Measurements from ENCODE around the gene OSBPL9.
A peak's percentile ranks its signal among the peaks of the same experiment; 100 is the strongest.

OSBPL9 gene

GRCh38 chr1:51616903-51617708, at the start of gene OSBPL9:
Gene OSBPL9 (plus strand): TSS chr1:51617092. CDS start chr1:51617111, 19 bp downstream.
- peak; percentile 72 for DNase-seq (ENCODE audit: low read depth)

GRCh38 chr1:51567653-51568052, 49.2 kb upstream of the OSBPL9 start:
- peak; percentile 26 for DNase-seq (ENCODE audit: low read depth)

GRCh38 chr1:51568231-51568935, 48.5 kb upstream of the OSBPL9 start:
- DNase-seq (ENCODE audit: low read depth) = no peak

GRCh38 chr1:51569284-51570062, 47.4 kb upstream of the OSBPL9 start:
- DNase-seq (ENCODE audit: low read depth) = no peak

- no peak for DNase-seq (ENCODE audit: low read depth)
These were observed 46.7 kb upstream of the OSBPL9 start for GRCh38 chr1:51570063-51570710.

- no peak for DNase-seq (ENCODE audit: low read depth)
These were observed 44.5 kb upstream of the OSBPL9 start for GRCh38 chr1:51572365-51572764.

- no peak for DNase-seq (ENCODE audit: low read depth)
These were observed 42.1 kb upstream of the OSBPL9 start for GRCh38 chr1:51574796-51575195.

- peak; percentile 22 for DNase-seq (ENCODE audit: low read depth)
These were observed 41.3 kb upstream of the OSBPL9 start for GRCh38 chr1:51575406-51576084.

- no peak for DNase-seq (ENCODE audit: low read depth)
These were observed 40.8 kb upstream of the OSBPL9 start for GRCh38 chr1:51576085-51576444.

GRCh38 chr1:51576923-51577322, 40.0 kb upstream of the OSBPL9 start:
- no peak for DNase-seq (ENCODE audit: low read depth)

GRCh38 chr1:51578383-51579109, 38.3 kb upstream of the OSBPL9 start:
- DNase-seq (ENCODE audit: low read depth) = no peak

- no peak for DNase-seq (ENCODE audit: low read depth)
These were observed 35.7 kb upstream of the OSBPL9 start for GRCh38 chr1:51581238-51581637.

- no peak for DNase-seq (ENCODE audit: low read depth)
These were observed 33.4 kb upstream of the OSBPL9 start for GRCh38 chr1:51583532-51583931.

- DNase-seq (ENCODE audit: low read depth) = no peak
These were observed 32.9 kb upstream of the OSBPL9 start for GRCh38 chr1:51584021-51584420.

GRCh38 chr1:51592711-51593110, 24.2 kb upstream of the OSBPL9 start:
- DNase-seq (ENCODE audit: low read depth) = no peak

- no peak for DNase-seq (ENCODE audit: low read depth)
These were observed 22.2 kb upstream of the OSBPL9 start for GRCh38 chr1:51594716-51595115.

GRCh38 chr1:51600529-51600928, 16.4 kb upstream of the OSBPL9 start:
- DNase-seq (ENCODE audit: low read depth) = no peak

- DNase-seq (ENCODE audit: low read depth) = no peak
These were observed 15.9 kb upstream of the OSBPL9 start for GRCh38 chr1:51600965-51601364.

GRCh38 chr1:51605961-51606723, 10.8 kb upstream of the OSBPL9 start:
- no peak for DNase-seq (ENCODE audit: low read depth)

GRCh38 chr1:51607681-51608095, 9.2 kb upstream of the OSBPL9 start:
- peak; percentile 8 for DNase-seq (ENCODE audit: low read depth)

Data from fibroblast of the conjunctiva (primary cell).